HG03039 (cell line): ENCODE data around the gene TTBK1.

Experiments
- ATAC-seq: cut with Tn5 transposase; IDR thresholded peaks from one replicate; pipeline ENCODE4 v1.9.1; 2021; ENCODE audit warnings: mild to moderate bottlenecking, moderate library complexity; ENCODE audit not compliant: unreplicated experiment

The TTBK1 gene

GRCh38 chr6:43335469-43335868 lies 92.2 kb downstream of the TTBK1 start:
- no peak for ATAC-seq

GRCh38 chr6:43336382-43336781 lies 93.1 kb downstream of the TTBK1 start:
- no peak for ATAC-seq
